NCI-H1105 treated with DMSO at 0.1 percent for 48 hours (cell line): ENCODE results near the gene YY2.
A peak's percentile ranks its signal among the peaks of the same experiment; 100 is the strongest.
"Not testable (repeated sequence)": the region's sequence is repeated elsewhere in the genome, so short reads cannot be mapped to it uniquely, and the experiment has no call there.

Experiments
- DNase-seq: peaks from one replicate; lab custom pipeline; 2025; lab: John Stamatoyannopoulos, UW

YY2 gene

DNA sequence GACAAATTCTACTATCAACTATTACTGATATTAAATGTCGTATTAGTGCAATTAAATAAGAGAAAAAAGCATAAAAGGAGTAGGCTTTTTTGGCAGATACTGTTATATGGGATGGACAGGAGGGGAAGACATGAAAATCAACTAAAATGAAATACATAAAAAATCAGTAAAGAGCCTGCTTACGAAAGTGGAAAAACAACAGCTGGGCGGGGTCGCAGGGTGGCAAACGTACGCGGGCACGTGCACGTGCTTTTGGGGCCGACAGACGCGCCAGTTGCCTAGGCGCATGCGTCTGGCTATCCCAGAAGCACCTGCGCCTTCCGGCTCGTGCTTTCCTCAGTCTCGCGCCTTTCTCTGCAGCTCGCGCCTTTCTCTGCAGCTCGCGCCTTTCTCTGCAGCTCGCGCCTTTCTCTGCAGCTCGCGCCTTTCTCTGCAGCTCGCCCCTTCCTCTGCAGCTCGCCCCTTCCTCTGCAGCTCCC, at the start of gene YY2:
TSS of gene YY2 (plus strand) at position 51 of the 479 bp plus-strand sequence. CDS start 498 bp downstream, outside the sequence.
- no peak for DNase-seq

DNA sequence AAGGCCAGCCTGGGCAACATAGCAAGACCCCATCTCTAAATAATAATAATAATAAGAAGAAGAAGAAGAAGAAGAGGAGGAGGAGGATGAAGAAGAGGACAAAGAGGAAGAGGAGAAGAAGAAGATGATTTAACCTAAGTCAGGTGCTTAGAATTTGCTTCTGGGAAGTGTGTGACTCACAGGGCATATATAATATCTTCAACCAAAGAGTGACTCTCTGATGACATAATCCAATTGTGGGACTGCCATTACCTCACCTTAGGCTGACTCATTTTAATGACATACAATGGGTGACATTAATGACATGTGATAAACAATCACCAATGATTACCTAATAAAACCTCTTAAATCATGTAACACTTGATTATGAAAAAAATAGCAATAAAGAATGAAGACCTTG, 49.1 kb upstream of the YY2 start:
- DNase-seq, result no peak

DNA sequence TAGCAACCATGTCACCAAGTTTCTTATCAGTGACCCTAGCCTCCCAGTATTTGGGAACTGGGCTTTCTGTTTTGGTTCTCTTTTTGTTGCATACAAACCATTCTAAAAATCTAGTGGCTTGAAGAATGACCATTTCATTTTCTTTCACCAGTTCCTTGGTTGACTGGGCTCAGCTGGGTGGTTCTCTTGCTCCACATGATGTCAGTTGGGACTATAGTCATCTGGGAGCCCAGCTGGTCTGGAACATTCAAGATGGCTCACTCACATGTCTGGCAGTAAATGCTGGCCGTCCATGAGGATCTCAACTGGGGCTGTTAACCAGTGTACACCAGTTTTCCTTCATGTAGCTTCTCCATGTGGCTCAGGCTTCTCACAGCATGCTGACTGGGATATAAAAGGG, 44.0 kb upstream of the YY2 start:
- DNase-seq, result no peak

DNA sequence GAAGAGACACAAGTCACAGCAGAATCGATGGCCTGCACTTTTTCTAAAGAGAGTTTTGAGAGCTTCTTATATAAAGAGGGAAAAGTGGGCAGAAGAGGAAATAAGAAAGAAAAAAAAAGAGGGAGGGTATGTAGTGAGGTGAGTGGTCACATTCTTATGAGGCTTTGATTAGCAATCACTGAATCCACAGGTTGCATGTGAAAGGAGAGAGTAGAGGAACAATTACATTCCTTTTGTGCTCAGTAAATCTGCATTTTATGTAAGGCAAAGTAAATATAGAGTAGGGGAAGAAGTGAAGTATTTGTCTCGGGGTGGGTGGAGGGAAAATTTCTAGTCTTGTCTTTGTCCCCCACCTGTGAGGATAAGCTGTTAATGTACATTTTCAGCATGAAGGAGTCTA, 43.2 kb upstream of the YY2 start:
- DNase-seq, result no peak

DNA sequence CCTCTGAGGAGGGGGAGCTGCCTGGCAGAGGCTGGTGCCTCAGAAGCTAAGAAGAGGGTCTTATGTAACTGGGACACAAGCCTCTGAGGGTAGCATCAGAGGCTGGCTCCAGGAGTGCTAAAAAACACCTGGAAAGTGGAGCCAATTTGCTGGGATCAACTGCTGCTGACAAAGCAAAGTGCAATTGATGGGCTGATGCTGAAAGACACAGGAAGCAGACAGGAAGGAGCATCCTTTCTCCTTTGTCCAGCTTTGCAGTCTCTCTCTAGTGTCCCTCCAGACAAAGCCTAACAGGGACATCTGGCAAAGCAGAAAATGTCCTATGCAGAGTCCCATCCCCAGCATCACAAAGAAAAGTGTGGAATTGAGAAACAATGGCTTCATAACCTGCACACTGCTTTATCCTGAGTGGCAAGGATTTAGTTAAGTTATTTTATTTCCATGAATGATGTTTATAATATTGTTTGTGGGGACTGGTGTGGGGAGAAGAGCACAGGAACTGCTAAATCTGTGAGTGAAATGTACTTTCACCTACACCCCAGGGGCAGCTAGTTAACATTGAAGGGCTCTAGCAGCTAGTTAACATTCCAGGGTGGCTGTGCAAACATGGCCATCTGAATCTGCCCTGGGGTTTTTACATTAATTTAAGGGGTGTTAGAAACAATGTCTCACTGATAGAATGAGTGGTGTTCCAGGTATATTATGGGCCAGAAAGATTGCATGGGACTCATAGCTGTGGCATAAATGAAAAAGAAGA, 42.0 kb upstream of the YY2 start:
- DNase-seq, result no peak

DNA sequence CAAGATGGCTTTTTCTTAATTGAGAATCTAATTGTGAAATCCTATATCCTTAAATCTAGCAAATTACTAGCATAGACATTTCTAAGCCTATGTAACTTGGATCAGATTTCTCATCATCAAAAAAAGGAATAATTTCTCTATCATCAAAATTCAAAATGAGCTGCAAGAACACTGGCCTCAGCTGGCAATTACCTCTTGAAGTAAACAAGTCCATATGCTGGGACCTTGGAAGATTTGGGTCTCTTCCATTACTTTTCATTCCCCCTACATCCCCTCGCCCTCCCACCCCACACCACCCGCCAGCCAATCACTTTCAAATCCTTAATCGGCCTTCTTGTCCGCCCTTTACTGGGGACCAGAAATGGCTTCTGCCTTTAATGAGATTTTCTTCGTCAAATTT, 39.7 kb upstream of the YY2 start:
- DNase-seq, result no peak

DNA sequence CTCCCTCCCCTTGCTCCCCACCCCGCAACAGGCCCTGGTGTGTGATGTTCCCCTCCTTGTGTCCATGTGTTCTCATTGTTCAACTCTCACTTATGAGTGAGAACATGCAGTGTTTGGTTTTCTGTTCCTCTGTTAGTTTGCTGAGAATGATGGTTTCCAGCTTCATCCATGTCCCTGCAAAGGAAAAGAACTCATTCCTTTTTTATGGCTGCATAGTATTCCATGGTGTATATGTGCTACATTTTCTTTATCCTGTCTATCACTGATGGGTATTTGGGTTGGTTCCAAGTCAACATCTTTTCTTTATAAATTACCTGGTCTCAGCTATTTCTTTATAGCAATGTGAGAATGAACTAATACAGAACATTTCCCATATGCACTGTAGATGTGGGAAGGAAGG, 35.6 kb upstream of the YY2 start:
- not testable (repeated sequence) for DNase-seq

DNA sequence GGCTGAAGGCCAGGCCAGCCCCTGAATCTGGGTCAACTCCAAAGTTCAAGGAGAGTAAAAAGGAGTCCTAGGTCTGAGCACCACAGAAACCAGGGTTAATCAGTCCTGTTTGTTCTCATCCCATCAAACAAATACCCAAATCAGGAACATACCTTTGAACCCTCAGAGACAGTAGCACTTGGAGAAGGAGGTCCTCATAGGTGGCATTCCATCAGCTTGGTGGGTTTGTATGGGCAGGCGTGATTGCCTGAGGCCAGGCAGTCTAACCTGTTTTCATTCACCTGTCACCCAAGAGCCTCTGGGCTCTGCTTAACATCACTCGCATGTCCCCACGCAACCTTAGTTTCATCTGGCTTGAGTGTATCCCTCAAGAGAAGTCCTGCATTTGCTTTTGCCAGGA, 33.9 kb upstream of the YY2 start:
- DNase-seq, result no peak

DNA sequence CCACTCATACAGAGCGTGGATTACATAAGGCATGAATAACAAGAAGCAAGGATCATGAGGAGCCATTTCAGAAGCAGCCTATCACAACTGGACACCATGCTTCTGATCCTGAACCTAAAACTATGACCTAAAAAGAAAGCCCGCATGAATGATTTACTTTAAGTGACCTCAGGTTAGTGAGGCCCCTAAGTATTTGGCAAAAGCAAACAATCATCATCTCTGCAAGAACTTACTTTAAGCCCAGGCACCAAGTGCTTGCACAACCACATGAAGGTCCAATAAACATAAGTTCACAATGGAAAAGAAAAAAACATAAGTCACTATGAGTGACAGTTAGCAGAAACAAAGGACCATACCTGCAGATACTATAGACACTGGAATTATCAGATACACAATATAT, 24.3 kb upstream of the YY2 start:
- no peak for DNase-seq

DNA sequence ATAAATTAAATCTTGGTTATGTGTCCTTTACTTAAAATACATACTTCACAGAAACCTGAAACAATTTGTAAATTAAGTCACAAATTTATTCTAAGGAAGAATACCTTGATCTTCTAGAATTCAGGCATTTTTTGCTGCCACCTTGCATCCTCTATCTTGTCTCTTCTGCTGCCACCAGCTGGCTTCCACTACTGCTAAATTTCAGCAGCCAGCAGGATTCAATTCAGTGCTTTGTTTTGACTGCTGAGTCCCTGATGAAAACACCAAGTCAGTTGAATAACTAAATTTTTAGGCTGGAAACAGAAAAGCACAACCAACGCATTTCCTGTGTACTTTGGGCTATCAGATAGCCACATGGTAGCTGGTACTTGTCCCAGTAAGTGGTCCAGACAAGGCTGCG, 18.7 kb upstream of the YY2 start:
- DNase-seq, result no peak

DNA sequence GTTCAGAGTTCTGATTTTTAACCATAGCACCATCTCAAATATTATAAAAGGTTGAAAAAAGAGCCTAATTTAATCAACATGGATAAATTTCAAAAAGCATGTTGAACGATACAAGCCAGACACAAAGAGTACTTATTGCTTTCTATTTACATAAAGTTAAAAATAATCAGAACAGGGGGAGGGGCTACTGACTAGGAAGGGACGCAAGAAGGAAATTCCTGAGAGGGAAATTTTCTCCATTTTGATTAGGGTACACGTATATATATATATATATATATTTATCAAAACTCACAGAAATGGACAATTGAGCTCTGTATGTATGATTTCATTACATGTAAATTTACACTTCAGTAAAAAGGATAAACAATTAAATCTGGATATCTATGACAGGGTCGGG, 16.9 kb upstream of the YY2 start:
- peak; percentile 11 for DNase-seq

DNA sequence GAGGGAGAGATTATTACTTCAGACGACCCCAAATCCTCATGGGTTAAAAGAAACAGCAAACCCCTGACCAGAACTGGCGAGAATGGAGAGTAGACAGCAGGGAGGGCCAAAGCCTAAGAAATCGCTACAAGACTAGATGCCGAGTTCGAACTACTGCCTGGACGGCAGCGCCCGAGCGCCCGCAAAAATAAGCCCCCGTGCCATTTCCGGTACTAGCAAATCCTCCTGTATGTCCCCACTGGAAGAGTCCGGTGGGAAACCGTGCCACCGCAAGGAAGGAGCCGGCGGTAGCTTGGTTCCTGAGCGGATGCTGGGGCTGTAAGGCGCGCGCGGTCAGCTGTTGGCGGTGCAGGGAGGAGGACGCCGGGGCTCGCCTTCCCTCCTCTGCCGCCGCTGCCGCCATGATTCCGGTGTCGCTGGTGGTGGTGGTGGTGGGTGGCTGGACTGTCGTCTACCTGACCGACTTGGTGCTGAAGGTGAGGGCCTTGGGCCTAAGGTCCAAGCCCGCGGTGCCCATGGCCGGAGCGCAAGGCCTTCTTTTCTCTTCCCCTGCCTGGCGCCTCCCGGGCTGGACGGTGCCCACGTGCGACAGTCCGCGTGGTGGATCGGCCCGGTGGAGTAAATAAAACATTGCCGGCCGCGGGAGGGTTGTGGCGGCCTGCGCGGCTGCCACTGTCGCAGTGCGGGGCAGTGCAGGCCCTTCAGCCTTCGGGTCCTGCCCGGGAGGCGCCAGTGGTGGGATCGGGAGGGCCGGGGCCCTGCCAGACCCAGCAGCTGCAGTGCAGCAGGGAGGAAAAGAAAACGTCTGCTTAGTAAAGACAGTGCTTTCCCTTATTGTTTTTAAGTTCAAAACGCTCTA, 16.2 kb upstream of the YY2 start, which contains the start of gene MBTPS2:
TSS of gene MBTPS2 (plus strand) at position 284 of the 859 bp plus-strand sequence. CDS start at position 402, 118 bp downstream.
- DNase-seq, result peak; percentile 78

DNA sequence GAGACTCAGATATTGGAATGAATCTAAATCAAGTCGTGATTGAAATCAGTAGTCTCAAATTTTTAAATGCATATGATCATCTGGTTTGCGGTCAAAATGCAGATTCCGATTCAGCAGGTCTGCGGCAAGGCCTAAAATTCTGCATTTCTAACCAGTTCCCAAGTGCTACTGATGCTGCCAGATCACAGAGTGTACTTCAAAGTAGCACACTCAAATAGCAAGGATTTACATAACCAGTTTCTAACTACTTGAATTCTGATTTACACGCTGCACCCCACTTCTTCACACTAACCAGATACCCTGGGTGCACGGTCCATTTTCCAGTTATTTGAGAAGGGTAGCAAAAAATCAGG, 15.6 kb upstream of the YY2 start:
- peak; percentile 11 for DNase-seq

DNA sequence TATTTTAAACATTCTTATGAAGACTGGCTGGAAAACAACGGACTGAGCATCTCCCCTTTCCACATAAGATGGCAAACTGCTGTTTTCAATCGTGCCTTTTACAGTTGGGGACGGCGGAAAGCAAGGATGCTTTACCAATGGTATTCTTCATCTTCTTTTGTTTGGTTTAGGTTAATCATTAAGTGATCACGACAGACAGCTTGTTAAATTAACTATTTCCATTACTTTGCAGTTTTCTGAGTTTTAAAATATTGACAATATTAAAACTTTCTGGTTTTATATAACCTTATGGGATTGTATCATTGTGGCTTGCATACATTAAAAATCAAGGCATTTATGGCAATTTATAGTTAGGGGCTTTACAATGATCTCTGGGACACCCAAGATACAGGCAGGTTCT, 12.6 kb upstream of the YY2 start:
- no peak for DNase-seq

DNA sequence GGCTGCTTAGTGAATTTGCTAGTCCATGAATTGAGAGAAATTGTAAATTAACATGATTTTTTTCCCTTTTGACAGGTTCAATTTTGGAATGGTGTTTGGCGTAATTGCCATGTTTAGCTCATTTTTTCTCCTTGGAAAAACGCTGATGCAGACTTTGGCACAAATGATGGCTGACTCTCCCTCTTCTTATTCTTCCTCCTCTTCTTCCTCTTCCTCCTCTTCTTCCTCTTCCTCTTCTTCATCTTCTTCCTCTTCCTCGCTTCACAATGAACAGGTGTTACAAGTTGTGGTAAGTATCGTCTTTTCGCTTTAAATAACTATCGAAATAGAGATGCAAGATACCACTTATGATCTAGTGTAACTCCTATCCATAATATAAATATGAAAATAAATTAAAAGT, 10.7 kb upstream of the YY2 start:
- DNase-seq, result no peak

DNA sequence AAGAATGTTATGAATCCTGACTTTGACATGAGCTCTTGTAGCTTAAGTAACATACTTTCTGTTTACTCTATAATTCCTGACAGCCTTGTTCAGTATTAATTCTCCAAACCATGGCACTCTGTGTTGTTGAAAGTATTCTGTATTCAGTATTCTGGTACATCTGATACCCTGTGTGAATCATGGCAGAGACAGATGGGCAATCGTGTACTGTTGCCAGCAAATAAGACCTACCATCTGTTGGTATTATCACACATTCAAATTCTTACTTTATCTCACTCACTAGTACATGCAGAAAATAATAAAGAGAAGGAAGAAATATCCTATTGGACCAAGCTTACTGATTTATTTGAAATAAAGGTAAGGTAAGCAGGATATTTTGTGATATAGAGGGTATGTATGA, 8.4 kb upstream of the YY2 start:
- no peak for DNase-seq

DNA sequence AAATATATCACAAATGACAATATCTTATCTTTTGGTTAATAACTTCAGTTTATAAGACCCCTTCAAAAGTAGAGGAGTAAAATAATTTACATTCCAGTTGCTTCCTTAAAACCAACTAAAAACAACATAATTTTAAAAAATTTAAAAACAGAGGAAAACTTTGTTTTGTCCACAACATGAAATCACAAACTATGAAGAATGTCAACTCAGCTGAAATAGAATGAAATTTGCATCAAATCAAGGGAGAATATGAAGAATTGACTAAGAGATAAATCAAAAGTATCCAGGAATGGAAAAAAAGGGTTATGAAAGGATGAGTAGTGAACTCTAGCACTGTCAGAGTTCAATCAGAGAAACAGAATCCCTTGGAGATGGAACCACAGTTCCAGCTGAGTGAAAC, 2.2 kb upstream of the YY2 start:
- no peak for DNase-seq

DNA sequence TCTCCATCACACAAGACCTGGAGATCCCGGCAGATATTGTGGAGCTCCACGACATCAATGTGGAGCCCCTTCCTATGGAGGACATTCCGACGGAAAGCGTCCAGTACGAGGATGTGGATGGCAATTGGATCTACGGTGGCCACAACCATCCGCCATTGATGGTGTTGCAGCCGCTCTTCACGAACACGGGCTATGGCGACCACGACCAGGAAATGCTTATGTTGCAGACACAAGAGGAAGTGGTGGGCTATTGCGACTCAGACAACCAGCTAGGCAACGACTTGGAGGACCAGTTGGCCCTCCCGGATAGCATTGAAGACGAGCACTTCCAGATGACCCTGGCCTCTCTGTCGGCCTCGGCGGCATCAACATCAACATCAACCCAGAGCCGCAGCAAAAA, 717 bp downstream of the YY2 start:
- no peak for DNase-seq

DNA sequence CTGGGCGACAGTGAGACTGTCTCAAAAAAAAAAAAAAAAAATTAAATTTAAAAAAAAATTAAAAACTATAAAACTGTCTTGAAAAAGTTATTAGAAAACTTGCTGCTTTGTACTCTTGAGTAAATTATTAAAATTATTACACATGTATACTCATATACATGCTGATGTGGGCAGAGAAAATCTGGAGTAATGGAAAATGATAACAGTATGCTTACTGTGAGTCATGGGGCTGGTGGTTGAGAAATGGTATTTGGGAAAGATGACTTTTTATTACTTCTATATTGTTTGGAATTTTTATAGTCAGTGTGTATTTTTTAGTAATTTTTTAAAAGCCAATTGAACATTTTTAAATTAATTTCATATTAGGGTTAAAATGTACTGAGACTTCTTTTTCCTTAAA, 7.5 kb downstream of the YY2 start:
- no peak for DNase-seq

DNA sequence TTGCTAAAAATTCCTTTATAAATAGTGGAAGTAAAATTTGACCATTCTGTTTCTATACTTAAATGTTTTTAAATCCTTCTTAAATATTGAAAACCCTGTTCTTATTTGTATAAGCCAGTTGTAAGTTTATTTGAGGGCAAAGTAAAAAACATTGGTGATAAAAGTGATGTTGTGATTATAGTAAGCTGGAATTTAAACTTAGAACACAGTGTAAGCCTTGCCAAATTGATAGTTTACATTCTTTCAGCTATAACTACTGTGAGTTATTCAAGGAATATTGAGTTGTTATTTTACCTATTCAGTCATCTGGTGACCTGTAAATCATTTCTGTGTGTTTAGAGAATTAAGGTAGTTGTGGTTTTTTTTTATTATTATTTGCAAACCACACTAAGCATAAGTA, 9.6 kb downstream of the YY2 start:
- DNase-seq, result no peak

DNA sequence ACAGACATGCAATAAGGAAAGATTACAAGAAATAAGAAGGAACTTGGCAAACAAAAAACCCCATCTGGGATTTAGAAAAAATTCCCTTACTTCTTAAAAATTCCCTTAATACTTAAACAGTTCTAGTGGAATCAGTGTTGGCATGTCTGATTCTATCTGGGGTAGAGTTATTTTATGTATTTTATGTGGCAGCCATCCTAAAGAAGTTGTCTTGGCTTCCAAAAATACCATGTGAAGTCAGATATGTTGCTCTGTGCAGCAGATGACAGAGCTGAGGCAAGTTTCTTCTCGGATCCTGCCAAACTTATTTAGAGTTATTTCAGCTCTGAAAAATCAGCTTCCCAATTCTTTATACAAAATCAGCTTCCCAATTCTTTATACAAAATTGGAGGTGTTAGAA, 14.7 kb downstream of the YY2 start:
- no peak for DNase-seq

DNA sequence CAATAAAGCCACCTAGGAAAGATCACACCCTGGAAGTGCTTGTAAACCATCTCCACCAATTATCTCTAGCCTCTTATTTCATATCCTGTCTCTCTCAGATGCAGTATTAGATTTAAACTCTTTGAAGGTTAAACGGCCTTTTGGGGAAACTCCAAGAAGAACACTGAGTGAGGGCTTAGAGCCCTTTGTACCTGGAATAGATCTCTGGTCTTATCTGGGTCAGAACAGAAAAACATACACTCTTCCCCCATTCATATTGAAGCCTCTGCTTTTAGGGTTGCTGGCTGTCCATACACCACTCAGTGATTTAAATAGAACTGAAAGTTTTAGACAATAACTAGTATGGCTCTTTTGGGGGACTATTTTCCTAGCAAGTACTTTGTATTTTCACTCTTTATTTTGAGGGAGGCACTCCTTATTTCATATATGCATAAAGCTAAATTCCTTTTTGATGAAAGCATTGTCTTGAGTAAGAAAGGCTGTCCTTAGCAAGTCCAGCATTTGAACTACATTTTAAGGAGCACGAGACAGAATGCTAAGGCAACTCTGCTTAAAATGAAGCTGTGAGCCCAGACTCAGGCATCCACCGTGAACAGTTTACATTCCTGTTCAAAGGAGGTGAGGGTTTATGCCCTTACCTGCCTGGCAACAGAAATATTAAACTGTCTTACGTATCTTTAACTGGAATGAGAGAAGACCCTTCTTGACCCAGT, 17.4 kb downstream of the YY2 start:
- DNase-seq, result no peak

DNA sequence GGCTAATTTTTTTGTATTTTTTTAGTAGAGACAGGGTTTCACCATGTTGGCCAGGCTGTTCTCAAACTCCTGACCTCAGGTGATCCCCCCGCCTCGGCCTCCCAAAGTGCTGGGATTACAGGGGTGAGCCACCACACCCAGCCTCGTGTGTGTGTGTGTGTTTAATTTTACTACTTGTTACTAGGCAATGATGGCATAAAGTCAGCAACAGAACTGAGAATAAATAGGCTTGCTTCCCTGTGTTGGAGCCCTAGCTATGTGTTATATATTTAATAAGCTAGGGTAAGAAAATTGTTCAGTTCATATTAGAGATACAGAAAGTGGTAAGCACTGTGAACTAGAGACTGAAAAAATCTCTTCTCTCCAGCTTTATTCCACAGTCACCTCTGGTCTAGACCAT, 18.4 kb downstream of the YY2 start:
- DNase-seq, result not testable (repeated sequence)
